Psoas muscle (tissue), 8 donors: Measurements from ENCODE around the gene CCNH. TPM values are rescaled to one million over a fixed set of nuclear protein-coding genes. Genes with fewer than 3 reads are reported as not detected.

Experiments used
- ATAC-seq, 4 donors: fragments of 200-7000 bp; cut with Tn5 transposase; one replicate each; pipeline ENCODE4 v1.9.1; 2020; ENCODE audit warnings: moderate library complexity in 3 of 4, mild to moderate bottlenecking in 2 of 4
- DNase-seq, 2 donors: peaks; one replicate each; pipeline ENCODE4 v3.0.0-alpha.2; 2020
- H3K27ac ChIP-seq: fragments of 200-600 bp; one replicate; pipeline ENCODE4 v1.8.0; 2022
- H3K27me3 ChIP-seq, 3 donors: fragments of 200-600 bp in 1 of 3; one replicate each; pipeline versions ENCODE4 v1.6.1 to v1.8.0; 2013 to 2022; ENCODE audit warnings: low read length in 2 of 3, mild to moderate bottlenecking in 2 of 3, moderate library complexity in 1 of 3; ENCODE audit not compliant: insufficient read depth in 3 of 3
- H3K36me3 ChIP-seq, 2 donors: fragments of 200-600 bp in 1 of 2; one replicate each; pipeline versions ENCODE4 v1.6.1 to v1.8.0; 2013 to 2022; ENCODE audit warnings: low read depth in 1 of 2, mild to moderate bottlenecking in 1 of 2, moderate library complexity in 1 of 2; ENCODE audit not compliant: insufficient read depth in 1 of 2
- H3K4me1 ChIP-seq: fragments of 200-600 bp; one replicate; pipeline ENCODE4 v1.8.0; 2022
- H3K4me3 ChIP-seq: fragments of 200-600 bp; one replicate; pipeline ENCODE4 v1.8.0; 2022; ENCODE audit warnings: mild to moderate bottlenecking
- H3K9me3 ChIP-seq: fragments of 200-600 bp; one replicate; pipeline ENCODE4 v1.8.0; 2022
- CTCF ChIP-seq: fragments of 200-600 bp; IDR thresholded peaks from one replicate; pipeline ENCODE4 v1.8.0; 2022; ENCODE audit warnings: antibody characterized with exemption
- WGBS, 3 donors: extraction: QIAGEN DNeasy Blood & Tissue Kit; methylation state at CpG; one replicate each; pipeline versions ENCODE4 v1.1.6 to v1.1.7; 2013; 5-methylcytosine and 5-hydroxymethylcytosine counted together
- intact Hi-C, 2 donors: fragments of 100-400 bp; cut with DNase I; formaldehyde crosslinking; loops; one replicate each; pipeline versions ENCODE4 v1.11.0 to v1.14.2; 2022
- polyA plus RNA-seq, 3 donors: library from polyadenylated mRNA; stranded (reverse); fragments of 200-250 nt; gene quantifications; one replicate each; pipeline ENCODE4 v1.2.3, GENCODE V29; 2013
- total RNA-seq, 4 donors: library from RNA; stranded (reverse); fragmentation: NEBNext Ultra II Directional in 2 of 4; extraction: Animal tissue kit (Norgen Biotek cat#: 25700) in 2 of 4; gene quantifications; one replicate each; pipeline versions ENCODE4 v1.2.1 to v1.2.4, GENCODE V29; 2021 to 2023
- donor health status: healthy with polysubstance abuse.
- donor health status: DM: no; HTN: no; CAD: no; lungs with moderate emphysema.
- donor health status: Bipolar disorder and iron deficiency.
- donor health status: healthy.
- donor health status: DM: yes; HTN: yes; CAD: no.
- donor health status: DM: no; HTN: no; CAD: no.
- donor health status: DM: no; HTN: no; CAD: no.
- donor health status: DM: yes; HTN: yes; CAD: no.

The CCNH gene
- total and polyA plus RNA-seq, 7 donors = 19.9 to 62.1 (median 34.3) TPM

- Histone ChIP-seq H3K27me3 (no peaks in the 10 kb centered on the region), H3K27ac (no peak overlapping the region), H3K9me3 (no peaks in the 10 kb centered on the region), H3K4me3 (no peak overlapping the region), H3K36me3 (peaks cover 15 to 100% of the 10 kb centered on the region in 2 donors), H3K4me1 (peaks cover 5% of the 10 kb centered on the region)
- intact Hi-C loops = no loop called here
- no peak for ATAC-seq
- DNase-seq = no peak
- WGBS, 3 donors = 82 to 97% (median 85%) methylated on average over 3 of the region's 3 CpGs
- no peak for TF ChIP-seq CTCF
Observed at GRCh38 chr5:87403409-87403808, 9.3 kb downstream of the CCNH start.

GRCh38 chr5:87401626-87402025, 11.1 kb downstream of the CCNH start:
- DNase-seq (no peak), ATAC-seq (no peak)
- Histone ChIP-seq H3K9me3 (no peaks in the 10 kb centered on the region), H3K4me3 (no peak overlapping the region), H3K36me3 (peaks cover 20 to 100% of the 10 kb centered on the region in 2 donors), H3K27me3 (no peaks in the 10 kb centered on the region), H3K27ac (no peak overlapping the region), H3K4me1 (peaks cover 5% of the 10 kb centered on the region)
- intact Hi-C loops = no loop called here
- TF ChIP-seq CTCF = no peak

- WGBS, 3 donors = 65 to 71% (median 67%) methylated on average over 4 of the region's 4 CpGs
- peak in 3 of 4 donors; percentile 49 to 80 (median 64) for ATAC-seq
Observed at GRCh38 chr5:87400305-87400899, 12.3 kb downstream of the CCNH start.

GRCh38 chr5:87399720-87400119, 13.0 kb downstream of the CCNH start:
- Histone ChIP-seq H3K9me3 (no peaks in the 10 kb centered on the region), H3K4me3 (no peak overlapping the region), H3K27ac (no peak overlapping the region), H3K36me3 (peaks cover 13 to 100% of the 10 kb centered on the region in 2 donors), H3K27me3 (no peaks in the 10 kb centered on the region), H3K4me1 (peaks cover 5% of the 10 kb centered on the region)
- no peak for TF ChIP-seq CTCF
- WGBS, 3 donors = 71 to 77% (median 72%) methylated on average over 2 of the region's 2 CpGs
- DNase-seq (no peak), ATAC-seq (no peak)
- intact Hi-C loops = loop anchor here in 1 of 2 donors (10.0 kb wide), 1 partner anchor 335 kb away; no protein-coding TSS in a partner anchor

More at GRCh38 chr5:87400305-87400899, 12.3 kb downstream of the CCNH start:
- no peak overlapping the region for H3K27ac ChIP-seq
- TF ChIP-seq CTCF = peak; percentile 74
- no peaks in the 10 kb centered on the region for H3K27me3 ChIP-seq
- H3K9me3 ChIP-seq = no peaks in the 10 kb centered on the region
- intact Hi-C loops = no loop called here
- peaks cover 14 to 100% of the 10 kb centered on the region in 2 donors for H3K36me3 ChIP-seq
- no peak for DNase-seq
- H3K4me3 ChIP-seq = no peak overlapping the region
- H3K4me1 ChIP-seq = peaks cover 5% of the 10 kb centered on the region
